HCT116 (cell line): ENCODE results near the gene SFXN2. TPM values are rescaled to one million over a fixed set of nuclear protein-coding genes. Genes with fewer than 3 reads are reported as not detected.

Experiments
- ATAC-seq: fragments of 200-7000 bp; cut with Tn5 transposase; 2 replicates; pipeline ENCODE4 v1.9.1; 2020; ENCODE audit warnings: mild to moderate bottlenecking, moderate library complexity
- BruUV-seq: library from RNA; stranded (reverse); fragments of 400-500 nt; replicated peaks from 2 replicates; lab custom pipeline; 2021; lab: Mats Ljungman, UMichigan
- CTCF ChIA-PET: fragments of 300-600 bp; sonication (Branson Sonifier 250); formaldehyde crosslinking; loops from one replicate; lab custom pipeline; 2021; ENCODE audit warnings: antibody characterized with exemption; lab: Charles Lee
- POLR2A ChIA-PET: fragments of 300-600, 350-600 bp; sonication (Branson Sonifier 250); formaldehyde crosslinking; loops from one replicate; lab custom pipeline; 2021; ENCODE audit warnings: antibody characterized with exemption; lab: Charles Lee
- RAD21 ChIA-PET, 2 experiments: fragments of 300-600 bp; sonication (Branson Sonifier 250); formaldehyde crosslinking; loops; one replicate each; lab custom pipeline; 2023; ENCODE audit warnings: low total read pairs in 2 of 2; ENCODE audit not compliant: uncharacterized antibody in 2 of 2, unreplicated experiment in 2 of 2, low non-redundant PET in 1 of 2; lab: Charles Lee
- DNase-seq: peaks from one replicate; pipeline ENCODE4 v3.0.0-alpha.2; 2010; ENCODE audit warnings: low read depth, low spot score
- H2AFZ ChIP-seq: fragments of 200-600 bp; shearing (Covaris generic), sonication (generic); 2 replicates; pipeline ENCODE4 v1.6.1; 2017; ENCODE audit warnings: low read depth, mixed run types, mixed read lengths, antibody characterized with exemption, low read length; ENCODE audit not compliant: poor library complexity, severe bottlenecking
- H3K27ac ChIP-seq: 2 replicates; pipeline ENCODE4 v1.5.1; 2012; ENCODE audit warnings: low read depth, low read length
- H3K27me3 ChIP-seq: fragments of 200-600 bp; sonication (generic); 2 replicates; pipeline ENCODE4 v1.6.1; 2016; ENCODE audit warnings: mixed run types, low read length, mixed read lengths; ENCODE audit not compliant: insufficient read depth
- H3K36me3 ChIP-seq, 2 experiments: fragments of 200-500 bp in 1 of 2; fragments of 200-600 bp in 1 of 2; sonication (Bioruptor generic) in 1 of 2; sonication (generic) in 1 of 2; 2 replicates each; pipeline versions ENCODE4 v1.5.1 to v1.6.1; 2014 to 2016; ENCODE audit warnings: low read length in 2 of 2, inconsistent platforms in 1 of 2, mixed read lengths in 1 of 2, mixed run types in 1 of 2; ENCODE audit not compliant: insufficient read depth in 2 of 2, control insufficient read depth in 1 of 2
- H3K4me1 ChIP-seq, 2 experiments: fragments of 200-600 bp in 1 of 2; sonication (generic) in 1 of 2; 2 replicates each; pipeline versions ENCODE4 v1.5.1 to v1.6.1; 2012 to 2017; ENCODE audit warnings: low read length in 2 of 2, inconsistent platforms in 1 of 2, mild to moderate bottlenecking in 1 of 2, mixed read lengths in 1 of 2, mixed run types in 1 of 2, moderate library complexity in 1 of 2; ENCODE audit not compliant: insufficient read depth in 2 of 2, control insufficient read depth in 1 of 2
- H3K4me2 ChIP-seq: fragments of 200-600 bp; sonication (generic); 2 replicates; pipeline ENCODE4 v1.6.1; 2017; ENCODE audit warnings: mixed run types, low read length, mixed read lengths
- H3K4me3 ChIP-seq, 2 experiments: fragments of 200-600 bp in 1 of 2; sonication (generic) in 1 of 2; replicated peaks in 1 of 2; 2 replicates each; pipeline ENCODE4 v1.5.1; 2011 to 2016; ENCODE audit warnings: low read length in 2 of 2, control low read depth in 1 of 2, low read depth in 1 of 2, mild to moderate bottlenecking in 1 of 2, mixed read lengths in 1 of 2, mixed run types in 1 of 2
- H3K79me2 ChIP-seq: fragments of 200-600 bp; sonication (generic); 2 replicates; pipeline ENCODE4 v1.6.1; 2017; ENCODE audit warnings: mild to moderate bottlenecking, mixed run types, low read length, moderate library complexity, mixed read lengths; ENCODE audit not compliant: insufficient read depth
- H3K9ac ChIP-seq: fragments of 200-600 bp; sonication (generic); 2 replicates; pipeline ENCODE4 v1.6.1; 2016; ENCODE audit warnings: low read length, mixed read lengths
- H3K9me2 ChIP-seq: fragments of 200-600 bp; sonication (generic), shearing (Covaris generic); 2 replicates; pipeline ENCODE4 v1.6.1; 2017; ENCODE audit warnings: mixed run types, mild to moderate bottlenecking, moderate library complexity; ENCODE audit not compliant: insufficient read depth
- H3K9me3 ChIP-seq, 2 experiments: fragments of 200-500 bp in 1 of 2; fragments of 200-600 bp in 1 of 2; sonication (Bioruptor generic) in 1 of 2; sonication (generic) in 1 of 2; 2 replicates each; pipeline ENCODE4 v1.6.1; 2014 to 2017; ENCODE audit warnings: low read length in 2 of 2, mixed read lengths in 2 of 2, inconsistent platforms in 1 of 2, low read depth in 1 of 2, mild to moderate bottlenecking in 1 of 2, mixed run types in 1 of 2, moderate library complexity in 1 of 2; ENCODE audit not compliant: control insufficient read depth in 1 of 2, insufficient read depth in 1 of 2
- H4K20me1 ChIP-seq: fragments of 200-600 bp; sonication (generic), shearing (Covaris generic); 2 replicates; pipeline ENCODE4 v1.6.1; 2017; ENCODE audit warnings: mixed run types, mild to moderate bottlenecking, moderate library complexity; ENCODE audit not compliant: insufficient read depth
- CBX3 ChIP-seq: IDR thresholded peaks from 2 replicates; pipeline ENCODE4 v1.6.1; 2012; ENCODE audit warnings: low read depth
- EGR1 ChIP-seq: IDR thresholded peaks from 2 replicates; pipeline ENCODE4 v1.6.1; 2012; ENCODE audit warnings: low read depth
- ELF1 ChIP-seq: IDR thresholded peaks from 2 replicates; pipeline ENCODE4 v1.6.1; 2012; ENCODE audit warnings: low read depth, borderline replicate concordance
- EZH2 ChIP-seq: fragments of 200-600 bp; sonication (generic); IDR thresholded peaks from 2 replicates; pipeline ENCODE4 v1.6.1; 2017; ENCODE audit warnings: antibody characterized with exemption, mixed run types
- FOSL1 ChIP-seq: IDR thresholded peaks from 2 replicates; pipeline ENCODE4 v1.6.1; 2012; ENCODE audit warnings: low read depth
- JUND ChIP-seq: IDR thresholded peaks from 2 replicates; pipeline ENCODE4 v1.6.1; 2012
- POLR2A ChIP-seq: IDR thresholded peaks from 2 replicates; pipeline ENCODE4 v1.7.0; 2011; ENCODE audit warnings: borderline replicate concordance; ENCODE audit not compliant: insufficient read depth, insufficient read length; ENCODE audit errors: extremely low read depth
- POLR2AphosphoS5 ChIP-seq: IDR thresholded peaks from 2 replicates; pipeline ENCODE4 v1.6.1; 2011; ENCODE audit warnings: mild to moderate bottlenecking, low read depth, low read length, moderate library complexity
- SP1 ChIP-seq: IDR thresholded peaks from 2 replicates; pipeline ENCODE4 v1.6.1; 2012; ENCODE audit warnings: low read depth
- SRF ChIP-seq: IDR thresholded peaks from 2 replicates; pipeline ENCODE4 v1.6.1; 2012; ENCODE audit warnings: low read depth
- TCF7L2 ChIP-seq: IDR thresholded peaks from 2 replicates; pipeline ENCODE4 v1.7.0; 2011; ENCODE audit warnings: borderline replicate concordance, inconsistent platforms; ENCODE audit not compliant: insufficient read depth, insufficient read length; ENCODE audit errors: extremely low read depth
- ZFX ChIP-seq: fragments of 450-650 bp; IDR thresholded peaks from 2 replicates; pipeline ENCODE4 v1.6.1; 2017
- ZNF274 ChIP-seq: fragments of 200-500 bp; sonication (Bioruptor generic); IDR thresholded peaks from 2 replicates; pipeline ENCODE4 v1.6.1; 2014; ENCODE audit warnings: mild to moderate bottlenecking, low read depth, low read length, inconsistent platforms
- intact Hi-C: fragments of 100-400 bp; cut with micrococcal nuclease; formaldehyde crosslinking; loops from 2 replicates; pipeline ENCODE4 v1.10.0; 2022
- total RNA-seq: library from RNA; stranded (reverse); gene quantifications from one replicate; pipeline ENCODE4 v1.2.1, GENCODE V29; 2021; ENCODE audit not compliant: unreplicated experiment
- TF ChIP-seq, protein P1 (sequence below), 3 experiments: fragments of 200-600 bp in 1 of 3; sonication (generic) in 1 of 3; IDR thresholded peaks in 2 of 3; conservative IDR thresholded peaks in 1 of 3; 2 replicates each; pipeline ENCODE4 v1.5.1; 2012 to 2017; ENCODE audit warnings: low read depth in 2 of 3, low read length in 2 of 3, antibody characterized with exemption in 1 of 3, borderline replicate concordance in 1 of 3, control low read depth in 1 of 3, mild to moderate bottlenecking in 1 of 3, mixed read lengths in 1 of 3, mixed run types in 1 of 3, moderate library complexity in 1 of 3; ENCODE audit not compliant: insufficient read depth in 1 of 3
- TF ChIP-seq, protein P2 (sequence below): IDR thresholded peaks from 2 replicates; pipeline ENCODE4 v1.6.1; 2011; ENCODE audit warnings: mild to moderate bottlenecking, low read length, moderate library complexity; ENCODE audit not compliant: insufficient replicate concordance; ENCODE audit errors: extremely low read depth
- TF ChIP-seq, protein P3 (sequence below): IDR thresholded peaks from 2 replicates; pipeline ENCODE4 v1.6.1; 2012; ENCODE audit warnings: low read depth
- TF ChIP-seq, protein P4 (sequence below): IDR thresholded peaks from 2 replicates; pipeline ENCODE4 v1.6.1; 2012

Gene SFXN2
- total RNA-seq, 1 experiment from 2014 or later = 22.9 TPM

DNA sequence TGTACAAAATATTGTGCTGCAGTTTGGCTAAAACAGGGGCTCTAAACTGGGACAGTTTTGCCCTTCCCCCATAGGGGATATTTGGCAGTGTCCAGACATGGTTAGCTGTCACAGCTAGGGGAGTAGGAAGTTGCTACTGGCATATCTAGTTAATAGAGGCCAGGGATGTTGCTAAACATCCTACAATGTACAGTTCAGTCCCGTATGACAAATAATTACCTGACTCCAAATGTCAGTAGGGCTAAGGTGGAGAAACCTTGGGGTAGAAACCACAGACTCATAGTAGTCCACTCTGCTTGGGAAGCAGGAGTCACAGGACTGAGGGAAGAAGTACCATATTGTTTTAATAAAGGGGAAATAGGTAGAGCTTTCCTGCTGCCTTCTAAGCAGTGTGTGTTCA is 69.1 kb downstream of the SFXN2 start:
- Histone ChIP-seq H3K36me3 (no peaks in the 10 kb centered on the region), H3K9me2 (no peaks in the 10 kb centered on the region), H3K4me2 (no peak overlapping the region), H3K4me3 (no peak overlapping the region), H3K79me2 (no peaks in the 10 kb centered on the region), H4K20me1 (no peaks in the 10 kb centered on the region), H3K27me3 (no peaks in the 10 kb centered on the region), H3K9me3 (no peaks in the 10 kb centered on the region), H3K4me1 (no peaks in the 10 kb centered on the region; a peak in 1 of 4 replicates), H3K9ac (no peak overlapping the region)
- ATAC-seq (no peak), DNase-seq (no peak)
- intact Hi-C loops = no loop called here
- CTCF ChIA-PET = no interaction called here
- RAD21 ChIA-PET = no interaction called here
- POLR2A ChIA-PET = no interaction called here
- no TSS peak for BruUV-seq
- TF ChIP-seq, protein P1, sequence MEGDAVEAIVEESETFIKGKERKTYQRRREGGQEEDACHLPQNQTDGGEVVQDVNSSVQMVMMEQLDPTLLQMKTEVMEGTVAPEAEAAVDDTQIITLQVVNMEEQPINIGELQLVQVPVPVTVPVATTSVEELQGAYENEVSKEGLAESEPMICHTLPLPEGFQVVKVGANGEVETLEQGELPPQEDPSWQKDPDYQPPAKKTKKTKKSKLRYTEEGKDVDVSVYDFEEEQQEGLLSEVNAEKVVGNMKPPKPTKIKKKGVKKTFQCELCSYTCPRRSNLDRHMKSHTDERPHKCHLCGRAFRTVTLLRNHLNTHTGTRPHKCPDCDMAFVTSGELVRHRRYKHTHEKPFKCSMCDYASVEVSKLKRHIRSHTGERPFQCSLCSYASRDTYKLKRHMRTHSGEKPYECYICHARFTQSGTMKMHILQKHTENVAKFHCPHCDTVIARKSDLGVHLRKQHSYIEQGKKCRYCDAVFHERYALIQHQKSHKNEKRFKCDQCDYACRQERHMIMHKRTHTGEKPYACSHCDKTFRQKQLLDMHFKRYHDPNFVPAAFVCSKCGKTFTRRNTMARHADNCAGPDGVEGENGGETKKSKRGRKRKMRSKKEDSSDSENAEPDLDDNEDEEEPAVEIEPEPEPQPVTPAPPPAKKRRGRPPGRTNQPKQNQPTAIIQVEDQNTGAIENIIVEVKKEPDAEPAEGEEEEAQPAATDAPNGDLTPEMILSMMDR (IDR thresholded peaks at IDR 0.05 in 2 of 3, conservative IDR thresholded peaks at IDR 0.05 in 1 of 3; ENCODE audit: borderline replicate concordance in 1 of 3, insufficient read depth in 1 of 3, low read depth in 2 of 3, low read length in 2 of 3) = no peak
- TF ChIP-seq POLR2A (no peak), CBX3 (no peak), ELF1 (no peak), EZH2 (no peak), TCF7L2 (no peak), ZFX (no peak), FOSL1 (no peak), SP1 (no peak), SRF (no peak), POLR2AphosphoS5 (no peak), ZNF274 (no peak), EGR1 (no peak), JUND (no peak)
- TF ChIP-seq, protein P2, sequence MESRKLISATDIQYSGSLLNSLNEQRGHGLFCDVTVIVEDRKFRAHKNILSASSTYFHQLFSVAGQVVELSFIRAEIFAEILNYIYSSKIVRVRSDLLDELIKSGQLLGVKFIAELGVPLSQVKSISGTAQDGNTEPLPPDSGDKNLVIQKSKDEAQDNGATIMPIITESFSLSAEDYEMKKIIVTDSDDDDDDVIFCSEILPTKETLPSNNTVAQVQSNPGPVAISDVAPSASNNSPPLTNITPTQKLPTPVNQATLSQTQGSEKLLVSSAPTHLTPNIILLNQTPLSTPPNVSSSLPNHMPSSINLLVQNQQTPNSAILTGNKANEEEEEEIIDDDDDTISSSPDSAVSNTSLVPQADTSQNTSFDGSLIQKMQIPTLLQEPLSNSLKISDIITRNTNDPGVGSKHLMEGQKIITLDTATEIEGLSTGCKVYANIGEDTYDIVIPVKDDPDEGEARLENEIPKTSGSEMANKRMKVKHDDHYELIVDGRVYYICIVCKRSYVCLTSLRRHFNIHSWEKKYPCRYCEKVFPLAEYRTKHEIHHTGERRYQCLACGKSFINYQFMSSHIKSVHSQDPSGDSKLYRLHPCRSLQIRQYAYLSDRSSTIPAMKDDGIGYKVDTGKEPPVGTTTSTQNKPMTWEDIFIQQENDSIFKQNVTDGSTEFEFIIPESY = no peak
- TF ChIP-seq, protein P3, sequence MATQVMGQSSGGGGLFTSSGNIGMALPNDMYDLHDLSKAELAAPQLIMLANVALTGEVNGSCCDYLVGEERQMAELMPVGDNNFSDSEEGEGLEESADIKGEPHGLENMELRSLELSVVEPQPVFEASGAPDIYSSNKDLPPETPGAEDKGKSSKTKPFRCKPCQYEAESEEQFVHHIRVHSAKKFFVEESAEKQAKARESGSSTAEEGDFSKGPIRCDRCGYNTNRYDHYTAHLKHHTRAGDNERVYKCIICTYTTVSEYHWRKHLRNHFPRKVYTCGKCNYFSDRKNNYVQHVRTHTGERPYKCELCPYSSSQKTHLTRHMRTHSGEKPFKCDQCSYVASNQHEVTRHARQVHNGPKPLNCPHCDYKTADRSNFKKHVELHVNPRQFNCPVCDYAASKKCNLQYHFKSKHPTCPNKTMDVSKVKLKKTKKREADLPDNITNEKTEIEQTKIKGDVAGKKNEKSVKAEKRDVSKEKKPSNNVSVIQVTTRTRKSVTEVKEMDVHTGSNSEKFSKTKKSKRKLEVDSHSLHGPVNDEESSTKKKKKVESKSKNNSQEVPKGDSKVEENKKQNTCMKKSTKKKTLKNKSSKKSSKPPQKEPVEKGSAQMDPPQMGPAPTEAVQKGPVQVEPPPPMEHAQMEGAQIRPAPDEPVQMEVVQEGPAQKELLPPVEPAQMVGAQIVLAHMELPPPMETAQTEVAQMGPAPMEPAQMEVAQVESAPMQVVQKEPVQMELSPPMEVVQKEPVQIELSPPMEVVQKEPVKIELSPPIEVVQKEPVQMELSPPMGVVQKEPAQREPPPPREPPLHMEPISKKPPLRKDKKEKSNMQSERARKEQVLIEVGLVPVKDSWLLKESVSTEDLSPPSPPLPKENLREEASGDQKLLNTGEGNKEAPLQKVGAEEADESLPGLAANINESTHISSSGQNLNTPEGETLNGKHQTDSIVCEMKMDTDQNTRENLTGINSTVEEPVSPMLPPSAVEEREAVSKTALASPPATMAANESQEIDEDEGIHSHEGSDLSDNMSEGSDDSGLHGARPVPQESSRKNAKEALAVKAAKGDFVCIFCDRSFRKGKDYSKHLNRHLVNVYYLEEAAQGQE = no peak
- TF ChIP-seq, protein P4, sequence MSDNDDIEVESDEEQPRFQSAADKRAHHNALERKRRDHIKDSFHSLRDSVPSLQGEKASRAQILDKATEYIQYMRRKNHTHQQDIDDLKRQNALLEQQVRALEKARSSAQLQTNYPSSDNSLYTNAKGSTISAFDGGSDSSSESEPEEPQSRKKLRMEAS = no peak
- TF ChIP-seq, all 23 proteins: peak for 0
- Histone ChIP-seq H3K27ac (no peak overlapping the region), H2AFZ (no peak overlapping the region)
